ENCODE results near the gene BAG1.

GRCh38 chr9:33273972-33274328, 9.4 kb upstream of the BAG1 start:
- TF ChIP-seq EP300 (IDR thresholded peaks at IDR 0.05) (no peak), CTCF (IDR thresholded peaks at IDR 0.05) (no peak)
